ENCODE data around the gene PSORS1C2. TPM values are rescaled to one million over a fixed set of nuclear protein-coding genes. Genes with fewer than 3 reads are reported as not detected.
"Not testable (repeated sequence)": the region's sequence is repeated elsewhere in the genome, so short reads cannot be mapped to it uniquely, and the experiment has no call there.

PSORS1C2 gene
- total RNA-seq, 2 experiments from 2014 or later = not detected

DNA sequence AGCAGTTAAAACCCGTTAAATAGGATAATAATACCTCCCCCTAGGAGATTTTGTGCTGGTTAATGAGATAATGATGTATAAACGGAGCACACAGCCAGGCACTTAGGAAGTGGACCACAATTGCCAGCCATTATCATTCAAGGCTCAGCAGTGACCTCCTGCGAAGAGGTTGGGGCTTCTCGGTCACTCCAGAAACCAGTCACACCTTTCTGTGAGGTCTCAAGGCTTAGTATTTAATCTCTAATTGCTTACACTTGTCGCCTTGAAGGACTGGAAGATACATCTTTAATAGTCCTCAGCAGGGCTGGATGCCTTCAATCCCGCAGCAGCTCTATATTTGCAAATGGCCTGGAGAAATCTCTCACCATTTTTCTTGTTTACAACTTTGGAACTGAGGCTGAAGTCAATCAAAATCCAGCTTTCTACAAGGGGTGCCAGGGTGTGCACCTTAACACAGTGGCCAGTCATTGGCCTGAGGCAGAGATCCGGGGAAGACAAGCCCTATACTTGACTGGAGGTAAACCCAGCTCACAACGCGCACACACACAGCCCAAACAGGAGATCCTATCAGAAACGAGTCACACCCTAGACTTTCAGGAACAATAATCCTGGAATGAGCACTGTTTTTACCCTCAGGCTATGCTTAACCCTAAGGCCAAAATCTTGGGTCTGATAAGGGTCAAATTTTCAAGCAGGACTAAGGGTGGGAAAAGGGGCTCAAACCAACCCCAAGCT is 30.4 kb upstream of the PSORS1C2 start:
- Histone ChIP-seq H4K20me1 (ENCODE audit: insufficient read depth, low read length) (no peaks in the 10 kb centered on the region), H3K4me3 (ENCODE audit: low read depth, low read length, poor library complexity, severe bottlenecking) (no peak overlapping the region), H3K27ac (ENCODE audit: low read depth, low read length, poor library complexity, severe bottlenecking) (no peak overlapping the region), H3K79me2 (ENCODE audit: insufficient read depth, low read depth, low read length) (no peaks in the 10 kb centered on the region), H3K9me2 (ENCODE audit: insufficient read depth, low read length) (no peaks in the 10 kb centered on the region), H3K36me3 (ENCODE audit: insufficient read depth, low read length) (no peaks in the 10 kb centered on the region), H2AFZ (ENCODE audit: low read length) (no peak overlapping the region), H3K4me1 (ENCODE audit: insufficient read depth, low read length, poor library complexity, severe bottlenecking) (peaks cover 14% of the 10 kb centered on the region), H3K9me3 (ENCODE audit: low read length) (no peaks in the 10 kb centered on the region), H3K4me2 (ENCODE audit: low read length) (no peak overlapping the region)
- no TSS peak for BruUV-seq (replicated peaks)
- DNase-seq (ENCODE audit: low spot score) = no peak
- ChIA-PET CTCF (ENCODE audit: unreplicated experiment) (no interaction called here), POLR2A (no interaction called here)
- intact Hi-C loops (cut with micrococcal nuclease; ENCODE audit: unreplicated experiment) = no loop called here
- TF ChIP-seq EZH2phosphoT487 (IDR thresholded peaks at IDR 0.05; ENCODE audit: borderline replicate concordance, low read depth, low read length) = no peak
- TF ChIP-seq, protein P1, sequence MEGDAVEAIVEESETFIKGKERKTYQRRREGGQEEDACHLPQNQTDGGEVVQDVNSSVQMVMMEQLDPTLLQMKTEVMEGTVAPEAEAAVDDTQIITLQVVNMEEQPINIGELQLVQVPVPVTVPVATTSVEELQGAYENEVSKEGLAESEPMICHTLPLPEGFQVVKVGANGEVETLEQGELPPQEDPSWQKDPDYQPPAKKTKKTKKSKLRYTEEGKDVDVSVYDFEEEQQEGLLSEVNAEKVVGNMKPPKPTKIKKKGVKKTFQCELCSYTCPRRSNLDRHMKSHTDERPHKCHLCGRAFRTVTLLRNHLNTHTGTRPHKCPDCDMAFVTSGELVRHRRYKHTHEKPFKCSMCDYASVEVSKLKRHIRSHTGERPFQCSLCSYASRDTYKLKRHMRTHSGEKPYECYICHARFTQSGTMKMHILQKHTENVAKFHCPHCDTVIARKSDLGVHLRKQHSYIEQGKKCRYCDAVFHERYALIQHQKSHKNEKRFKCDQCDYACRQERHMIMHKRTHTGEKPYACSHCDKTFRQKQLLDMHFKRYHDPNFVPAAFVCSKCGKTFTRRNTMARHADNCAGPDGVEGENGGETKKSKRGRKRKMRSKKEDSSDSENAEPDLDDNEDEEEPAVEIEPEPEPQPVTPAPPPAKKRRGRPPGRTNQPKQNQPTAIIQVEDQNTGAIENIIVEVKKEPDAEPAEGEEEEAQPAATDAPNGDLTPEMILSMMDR (conservative IDR thresholded peaks at IDR 0.05; ENCODE audit: low read length) = no peak

GRCh38 chr6:31168606-31169005 is 29.7 kb upstream of the PSORS1C2 start:
- H3K9me3 ChIP-seq (ENCODE audit: low read length) = no peaks in the 10 kb centered on the region
- H3K4me3 ChIP-seq (ENCODE audit: low read depth, low read length, poor library complexity, severe bottlenecking) = no peak overlapping the region
- peaks cover 21% of the 10 kb centered on the region for H3K4me1 ChIP-seq (ENCODE audit: insufficient read depth, low read length, poor library complexity, severe bottlenecking)
- no peak overlapping the region for H3K27ac ChIP-seq (ENCODE audit: low read depth, low read length, poor library complexity, severe bottlenecking)
- POLR2A ChIA-PET = interaction anchor here (0.7 kb wide), 1 partner anchor 798 kb away, joined by 4 read pairs; no protein-coding TSS in a partner anchor
- H3K79me2 ChIP-seq (ENCODE audit: insufficient read depth, low read depth, low read length) = no peaks in the 10 kb centered on the region
- CTCF ChIA-PET (ENCODE audit: unreplicated experiment) = no interaction called here
- no peak overlapping the region for H3K4me2 ChIP-seq (ENCODE audit: low read length)
- TF ChIP-seq, protein P1 (conservative IDR thresholded peaks at IDR 0.05; ENCODE audit: low read length) = no peak
- TF ChIP-seq EZH2phosphoT487 (IDR thresholded peaks at IDR 0.05; ENCODE audit: borderline replicate concordance, low read depth, low read length) = no peak
- DNase-seq (ENCODE audit: low spot score) = no peak
- no TSS peak for BruUV-seq (replicated peaks)
- intact Hi-C loops (cut with micrococcal nuclease; ENCODE audit: unreplicated experiment) = no loop called here
- H2AFZ ChIP-seq (ENCODE audit: low read length) = no peak overlapping the region
- no peaks in the 10 kb centered on the region; the same call in 1 of the 2 replicates for H4K20me1 ChIP-seq (ENCODE audit: insufficient read depth, low read length)
- no peaks in the 10 kb centered on the region for H3K9me2 ChIP-seq (ENCODE audit: insufficient read depth, low read length)
- H3K36me3 ChIP-seq (ENCODE audit: insufficient read depth, low read length) = peaks cover 5% of the 10 kb centered on the region

GRCh38 chr6:31165986-31166385 is 27.1 kb upstream of the PSORS1C2 start:
- Histone ChIP-seq H3K9me3 (ENCODE audit: low read length) (no peaks in the 10 kb centered on the region), H3K4me3 (ENCODE audit: low read depth, low read length, poor library complexity, severe bottlenecking) (no peak overlapping the region), H4K20me1 (ENCODE audit: insufficient read depth, low read length) (no peaks in the 10 kb centered on the region; the same call in 1 of the 2 replicates), H3K36me3 (ENCODE audit: insufficient read depth, low read length) (peaks cover 31% of the 10 kb centered on the region), H3K4me1 (ENCODE audit: insufficient read depth, low read length, poor library complexity, severe bottlenecking) (peaks cover 30% of the 10 kb centered on the region), H3K79me2 (ENCODE audit: insufficient read depth, low read depth, low read length) (no peaks in the 10 kb centered on the region), H3K4me2 (ENCODE audit: low read length) (no peak overlapping the region), H2AFZ (ENCODE audit: low read length) (no peak overlapping the region), H3K9me2 (ENCODE audit: insufficient read depth, low read length) (no peaks in the 10 kb centered on the region), H3K27ac (ENCODE audit: low read depth, low read length, poor library complexity, severe bottlenecking) (no peak overlapping the region)
- ChIA-PET POLR2A (interaction anchor here (1.0 kb wide), 1 partner anchor 18 kb away, joined by 3 read pairs; no protein-coding TSS in a partner anchor), CTCF (ENCODE audit: unreplicated experiment) (no interaction called here)
- no peak for TF ChIP-seq EZH2phosphoT487 (IDR thresholded peaks at IDR 0.05; ENCODE audit: borderline replicate concordance, low read depth, low read length)
- TF ChIP-seq, protein P1 (conservative IDR thresholded peaks at IDR 0.05; ENCODE audit: low read length) = no peak
- BruUV-seq (replicated peaks) = no TSS peak
- intact Hi-C loops (cut with micrococcal nuclease; ENCODE audit: unreplicated experiment) = no loop called here
- no peak for DNase-seq (ENCODE audit: low spot score)

- Histone ChIP-seq H3K27ac (ENCODE audit: low read depth, low read length, poor library complexity, severe bottlenecking) (peak overlapping the region; percentile 42), H3K4me2 (ENCODE audit: low read length) (peak overlapping the region; percentile 78), H3K4me3 (ENCODE audit: low read depth, low read length, poor library complexity, severe bottlenecking) (peak overlapping the region; percentile 14), H3K36me3 (ENCODE audit: insufficient read depth, low read length) (peaks cover 38% of the 10 kb centered on the region), H3K4me1 (ENCODE audit: insufficient read depth, low read length, poor library complexity, severe bottlenecking) (peaks cover 30% of the 10 kb centered on the region)
- H4K20me1 ChIP-seq (ENCODE audit: insufficient read depth, low read length); H3K9me2 ChIP-seq (ENCODE audit: insufficient read depth, low read length); H2AFZ ChIP-seq (ENCODE audit: low read length); CTCF ChIA-PET (ENCODE audit: unreplicated experiment); H3K79me2 ChIP-seq (ENCODE audit: insufficient read depth, low read depth, low read length); BruUV-seq (replicated peaks); H3K9me3 ChIP-seq (ENCODE audit: low read length); intact Hi-C loops (cut with micrococcal nuclease; ENCODE audit: unreplicated experiment): not testable (repeated sequence)
- DNase-seq (ENCODE audit: low spot score) = peak; percentile 63
- POLR2A ChIA-PET = interaction anchor here (1.6 kb wide), 1 partner anchor 27 kb away, joined by 3 read pairs; the partner anchor contains the start of gene PSORS1C2
Observed at GRCh38 chr6:31165064-31165832, 26.4 kb upstream of the PSORS1C2 start.

Data from OCI-LY7 (cell line).